ENCODE measurements around the gene PKD1.
"Not testable (repeated sequence)": the region's sequence is repeated elsewhere in the genome, so short reads cannot be mapped to it uniquely, and the experiment has no call there.

PKD1 gene

DNA sequence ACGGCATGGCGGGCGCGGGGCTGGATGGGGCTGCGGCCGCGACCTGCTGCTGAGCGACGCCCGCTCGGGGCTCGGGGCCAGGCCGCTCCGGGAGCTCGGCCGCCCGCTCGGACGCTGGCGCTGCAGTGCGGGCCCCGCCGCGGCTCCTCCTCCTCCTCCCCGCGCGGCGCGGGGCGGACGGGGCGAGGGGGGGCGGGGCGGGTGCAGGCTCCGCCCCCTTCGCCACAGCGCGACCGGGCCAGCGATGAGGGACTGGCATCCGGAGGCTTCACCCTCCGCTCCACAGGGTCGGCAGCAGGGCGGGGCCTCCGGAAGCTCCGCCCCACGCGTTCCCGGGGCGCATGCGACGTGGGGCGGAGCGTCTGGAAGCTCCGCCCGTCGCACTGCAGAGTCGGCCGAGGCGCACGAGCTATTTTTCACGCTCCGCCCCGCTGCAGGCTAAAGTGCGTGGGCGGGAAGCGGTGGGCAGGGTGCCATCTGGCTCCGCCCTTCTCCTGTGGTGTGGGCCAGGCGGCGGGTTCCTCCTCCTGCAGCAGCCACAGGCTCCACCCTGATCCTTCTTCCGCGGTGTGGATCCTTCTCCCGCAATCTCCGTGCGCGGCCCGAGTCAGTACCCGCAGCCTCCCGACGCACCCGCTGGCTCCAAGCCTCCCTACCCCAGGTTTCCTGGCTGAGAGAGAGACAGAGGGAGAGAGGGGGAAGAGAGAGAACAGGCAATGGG lies at the start of gene PKD1:
TSS of gene PKD1 (minus strand) at position 129 of the 721 bp plus-strand sequence. CDS start 209 bp downstream, outside the sequence.
- H3K4me3 ChIP-seq (ENCODE audit: low read depth in 1 of 2, low read length in 2 of 2); H3K36me3 ChIP-seq (ENCODE audit: insufficient read depth, low read length); H3K27me3 ChIP-seq (ENCODE audit: control insufficient read depth in 1 of 2, insufficient read depth in 2 of 2, low read length in 2 of 2); H3K4me1 ChIP-seq (ENCODE audit: insufficient read depth, low read length); H3K9me3 ChIP-seq (ENCODE audit: low read length); H3K9ac ChIP-seq (ENCODE audit: low read length): not testable (repeated sequence)
- peak within 1 kb of the TSS; percentile 52 for H3K27ac ChIP-seq (ENCODE audit: low read depth, low read length)

DNA sequence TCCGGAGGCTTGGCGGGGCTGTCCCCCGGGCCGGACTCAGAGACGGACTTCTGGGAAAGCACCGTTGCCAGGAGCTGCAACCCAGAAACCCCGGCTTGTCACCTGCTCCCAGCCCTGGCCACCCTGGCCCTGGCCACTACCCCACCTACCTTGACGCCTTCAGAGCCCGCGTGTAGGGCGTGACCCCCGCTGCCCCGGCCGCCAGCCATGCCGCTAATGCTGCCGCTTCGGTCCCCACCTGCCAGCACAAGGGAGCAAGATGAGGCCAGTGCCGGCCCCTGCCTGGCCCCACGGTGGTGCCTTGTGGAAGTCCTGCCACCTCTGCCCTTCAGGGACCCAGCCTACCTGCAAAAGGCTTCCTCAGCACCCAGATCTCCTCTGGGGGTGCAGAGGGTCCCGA lies 49.3 kb upstream of the PKD1 start:
- H3K4me1 ChIP-seq (ENCODE audit: insufficient read depth, low read length) = no peaks in the 10 kb centered on the region
- H3K4me3 ChIP-seq (ENCODE audit: low read depth in 1 of 2, low read length in 2 of 2) = no peak overlapping the region
- H3K36me3 ChIP-seq (ENCODE audit: insufficient read depth, low read length) = no peaks in the 10 kb centered on the region
- no peak overlapping the region for H3K27ac ChIP-seq (ENCODE audit: low read depth, low read length)
- no peak overlapping the region for H3K9ac ChIP-seq (ENCODE audit: low read length)
- no peaks in the 10 kb centered on the region for H3K9me3 ChIP-seq (ENCODE audit: low read length)
- no peaks in the 10 kb centered on the region for H3K27me3 ChIP-seq (ENCODE audit: control insufficient read depth in 1 of 2, insufficient read depth in 2 of 2, low read length in 2 of 2)

DNA sequence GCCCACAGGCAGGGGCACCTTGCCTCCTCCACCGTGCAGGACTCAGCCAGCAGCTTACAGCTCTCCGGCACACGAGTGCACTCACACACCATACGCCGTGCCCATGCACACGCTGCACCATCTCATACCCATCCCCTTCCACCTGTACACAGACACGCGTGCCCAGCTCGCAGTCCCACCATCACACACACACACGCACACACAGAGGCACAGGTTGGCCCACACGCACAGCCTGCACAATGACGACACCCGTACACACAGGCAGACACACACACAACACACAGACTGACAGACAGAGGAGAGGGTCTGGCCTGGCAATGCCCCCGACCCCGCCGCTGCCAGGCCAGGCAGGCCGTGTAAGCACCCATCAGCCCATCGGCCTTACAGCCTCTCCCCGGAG lies 48.6 kb upstream of the PKD1 start:
- H3K4me1 ChIP-seq (ENCODE audit: insufficient read depth, low read length) = no peaks in the 10 kb centered on the region
- no peaks in the 10 kb centered on the region for H3K36me3 ChIP-seq (ENCODE audit: insufficient read depth, low read length)
- no peaks in the 10 kb centered on the region for H3K9me3 ChIP-seq (ENCODE audit: low read length)
- no peak overlapping the region for H3K27ac ChIP-seq (ENCODE audit: low read depth, low read length)
- H3K27me3 ChIP-seq (ENCODE audit: control insufficient read depth in 1 of 2, insufficient read depth in 2 of 2, low read length in 2 of 2) = no peaks in the 10 kb centered on the region
- no peak overlapping the region for H3K4me3 ChIP-seq (ENCODE audit: low read depth in 1 of 2, low read length in 2 of 2)
- H3K9ac ChIP-seq (ENCODE audit: low read length) = no peak overlapping the region

DNA sequence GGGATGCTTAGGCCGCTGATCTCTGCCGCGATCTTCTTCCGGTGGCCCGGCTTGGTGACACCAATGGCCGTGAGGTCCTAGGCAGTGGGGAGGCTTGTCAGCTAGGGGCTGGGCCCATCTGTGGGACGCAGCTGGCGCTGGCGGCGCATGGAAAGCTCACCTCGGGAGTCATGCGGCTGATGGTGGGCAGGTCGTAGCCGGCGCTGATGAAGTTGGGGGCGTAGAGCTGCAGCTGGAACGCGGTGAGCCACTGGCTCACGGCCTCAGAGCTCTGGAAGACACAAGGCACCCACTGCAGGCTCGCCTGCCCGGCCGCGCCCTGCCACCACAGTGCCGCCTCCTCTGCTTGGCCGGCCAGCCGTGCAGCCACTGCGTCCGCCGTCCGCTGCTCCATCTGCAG lies 48.0 kb upstream of the PKD1 start:
- Histone ChIP-seq H3K36me3 (ENCODE audit: insufficient read depth, low read length) (no peaks in the 10 kb centered on the region), H3K27me3 (ENCODE audit: control insufficient read depth in 1 of 2, insufficient read depth in 2 of 2, low read length in 2 of 2) (no peaks in the 10 kb centered on the region), H3K27ac (ENCODE audit: low read depth, low read length) (no peak overlapping the region), H3K9ac (ENCODE audit: low read length) (no peak overlapping the region), H3K4me1 (ENCODE audit: insufficient read depth, low read length) (no peaks in the 10 kb centered on the region), H3K4me3 (ENCODE audit: low read depth in 1 of 2, low read length in 2 of 2) (no peak overlapping the region), H3K9me3 (ENCODE audit: low read length) (no peaks in the 10 kb centered on the region)

DNA sequence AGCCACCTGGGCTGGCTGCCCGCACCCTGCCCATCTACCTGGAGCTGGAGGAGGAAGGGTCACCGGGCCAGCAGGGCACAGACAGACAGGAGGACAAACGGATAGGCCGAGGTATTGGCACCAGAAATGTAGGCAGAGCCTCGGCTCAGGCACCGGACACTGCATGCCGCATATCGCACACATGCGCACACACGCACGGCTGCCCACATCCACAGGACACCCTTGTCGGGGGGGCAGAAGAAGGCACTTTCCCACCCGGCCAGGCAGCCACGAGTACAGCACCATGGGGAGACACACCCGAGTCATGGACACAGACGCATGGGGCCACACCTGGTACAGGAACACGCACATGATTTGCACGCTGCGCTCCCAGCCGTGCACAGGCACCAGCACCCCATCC lies 46.3 kb upstream of the PKD1 start:
- Histone ChIP-seq H3K36me3 (ENCODE audit: insufficient read depth, low read length) (no peaks in the 10 kb centered on the region), H3K4me1 (ENCODE audit: insufficient read depth, low read length) (no peaks in the 10 kb centered on the region), H3K27me3 (ENCODE audit: control insufficient read depth in 1 of 2, insufficient read depth in 2 of 2, low read length in 2 of 2) (no peaks in the 10 kb centered on the region), H3K9me3 (ENCODE audit: low read length) (no peaks in the 10 kb centered on the region), H3K9ac (ENCODE audit: low read length) (no peak overlapping the region), H3K4me3 (ENCODE audit: low read depth in 1 of 2, low read length in 2 of 2) (no peak overlapping the region), H3K27ac (ENCODE audit: low read depth, low read length) (no peak overlapping the region)

DNA sequence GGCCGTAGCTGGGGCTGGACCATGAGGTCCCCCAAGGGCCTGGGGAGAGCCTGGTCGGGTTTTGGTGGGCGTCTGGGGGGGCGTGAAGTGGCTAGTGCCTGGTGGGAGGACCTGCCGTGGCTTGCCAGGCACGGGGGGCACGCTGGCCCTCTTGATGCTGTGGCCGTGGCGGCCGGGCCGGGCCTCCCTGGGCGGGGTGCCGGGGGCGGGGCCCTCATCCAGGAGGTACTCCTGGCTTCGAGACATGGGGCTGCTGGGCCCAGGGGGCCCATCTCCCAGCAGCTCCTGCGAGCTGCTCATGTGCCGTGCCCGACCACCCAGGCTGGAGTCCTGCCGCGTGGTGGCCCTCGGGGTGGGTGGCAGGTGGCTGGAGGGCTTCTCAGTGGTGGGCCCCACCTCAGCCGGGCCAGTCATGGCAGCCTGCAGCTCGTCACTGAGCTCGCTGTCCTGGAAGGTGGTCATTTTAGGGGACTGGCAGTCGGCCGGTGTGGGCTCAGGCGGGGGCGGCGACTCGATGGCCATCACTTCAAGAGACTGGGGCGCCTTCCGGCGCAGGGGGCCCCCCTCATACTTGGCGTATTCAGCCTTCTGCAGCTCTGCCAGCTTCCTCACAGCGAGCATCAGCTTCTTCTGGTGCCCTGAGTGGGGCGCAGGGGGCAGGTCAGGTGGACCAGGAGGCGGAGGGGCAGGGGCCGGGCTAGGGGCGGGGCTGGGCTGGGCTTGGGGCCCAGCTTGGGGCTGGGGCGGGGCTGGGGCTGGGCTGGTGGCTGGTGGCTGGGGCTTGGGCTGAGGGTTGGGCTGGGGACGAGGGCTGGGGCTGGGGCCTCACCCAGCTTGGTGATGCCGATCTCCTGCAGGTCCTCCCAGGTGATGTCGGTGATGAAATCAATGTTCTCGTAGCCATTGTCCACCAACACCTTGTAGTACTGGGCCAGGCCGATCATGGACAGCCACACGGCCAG lies 45.5 kb upstream of the PKD1 start:
- peaks cover 2% of the 10 kb centered on the region for H3K36me3 ChIP-seq (ENCODE audit: insufficient read depth, low read length)
- no peak overlapping the region for H3K27ac ChIP-seq (ENCODE audit: low read depth, low read length)
- no peaks in the 10 kb centered on the region for H3K27me3 ChIP-seq (ENCODE audit: control insufficient read depth in 1 of 2, insufficient read depth in 2 of 2, low read length in 2 of 2)
- no peaks in the 10 kb centered on the region for H3K4me1 ChIP-seq (ENCODE audit: insufficient read depth, low read length)
- no peaks in the 10 kb centered on the region for H3K9me3 ChIP-seq (ENCODE audit: low read length)
- no peak overlapping the region for H3K9ac ChIP-seq (ENCODE audit: low read length)
- no peak overlapping the region for H3K4me3 ChIP-seq (ENCODE audit: low read depth in 1 of 2, low read length in 2 of 2)

DNA sequence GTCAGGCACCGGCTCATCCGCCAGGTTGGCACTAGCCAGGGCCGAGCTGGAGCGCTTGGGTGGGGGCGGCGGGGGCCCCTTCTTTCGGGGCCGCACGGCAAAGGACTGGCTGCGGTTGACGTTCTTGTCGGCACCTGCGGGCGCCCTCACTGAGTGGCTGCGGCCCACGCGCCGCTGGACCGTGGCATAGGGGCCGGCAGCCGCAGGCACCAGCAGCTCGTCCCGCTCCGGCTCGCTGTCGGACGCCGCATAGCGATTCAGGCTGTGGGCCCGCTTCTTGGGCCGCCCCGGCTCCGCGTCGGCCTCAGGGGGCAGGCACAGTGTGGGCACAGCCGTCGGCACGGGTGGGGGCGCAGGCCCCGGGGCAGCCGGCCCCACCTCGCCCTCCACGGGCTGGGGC lies 44.8 kb upstream of the PKD1 start:
- Histone ChIP-seq H3K9me3 (ENCODE audit: low read length) (no peaks in the 10 kb centered on the region), H3K4me3 (ENCODE audit: low read depth in 1 of 2, low read length in 2 of 2) (no peak overlapping the region), H3K4me1 (ENCODE audit: insufficient read depth, low read length) (no peaks in the 10 kb centered on the region), H3K27ac (ENCODE audit: low read depth, low read length) (no peak overlapping the region), H3K36me3 (ENCODE audit: insufficient read depth, low read length) (peaks cover 10% of the 10 kb centered on the region), H3K9ac (ENCODE audit: low read length) (no peak overlapping the region), H3K27me3 (ENCODE audit: control insufficient read depth in 1 of 2, insufficient read depth in 2 of 2, low read length in 2 of 2) (no peaks in the 10 kb centered on the region)

DNA sequence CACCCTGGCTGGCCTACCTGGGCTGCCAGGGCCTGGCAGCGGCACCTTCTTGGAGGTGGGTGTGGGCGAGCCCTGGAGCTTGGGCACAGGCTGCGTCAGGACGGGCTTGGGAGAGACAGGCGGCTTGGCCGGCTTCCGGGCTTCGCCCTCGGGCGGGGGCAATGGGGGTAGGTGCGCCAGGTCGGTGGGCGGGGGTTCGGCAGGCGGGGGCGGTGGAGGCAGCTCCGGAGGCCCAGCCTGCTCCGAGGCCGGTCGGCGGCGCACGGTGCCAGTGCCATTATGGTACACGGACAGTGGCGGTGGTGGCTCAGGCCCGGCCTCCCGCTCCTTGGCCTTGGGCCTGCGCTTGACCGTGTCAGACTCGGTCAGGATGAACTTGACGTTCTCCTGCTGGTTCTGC lies 43.9 kb upstream of the PKD1 start:
- H3K36me3 ChIP-seq (ENCODE audit: insufficient read depth, low read length) = peaks cover 19% of the 10 kb centered on the region
- no peaks in the 10 kb centered on the region for H3K9me3 ChIP-seq (ENCODE audit: low read length)
- H3K9ac ChIP-seq (ENCODE audit: low read length) = no peak overlapping the region
- no peaks in the 10 kb centered on the region for H3K4me1 ChIP-seq (ENCODE audit: insufficient read depth, low read length)
- no peak overlapping the region for H3K27ac ChIP-seq (ENCODE audit: low read depth, low read length)
- H3K27me3 ChIP-seq (ENCODE audit: control insufficient read depth in 1 of 2, insufficient read depth in 2 of 2, low read length in 2 of 2) = no peaks in the 10 kb centered on the region
- no peak overlapping the region for H3K4me3 ChIP-seq (ENCODE audit: low read depth in 1 of 2, low read length in 2 of 2)

DNA sequence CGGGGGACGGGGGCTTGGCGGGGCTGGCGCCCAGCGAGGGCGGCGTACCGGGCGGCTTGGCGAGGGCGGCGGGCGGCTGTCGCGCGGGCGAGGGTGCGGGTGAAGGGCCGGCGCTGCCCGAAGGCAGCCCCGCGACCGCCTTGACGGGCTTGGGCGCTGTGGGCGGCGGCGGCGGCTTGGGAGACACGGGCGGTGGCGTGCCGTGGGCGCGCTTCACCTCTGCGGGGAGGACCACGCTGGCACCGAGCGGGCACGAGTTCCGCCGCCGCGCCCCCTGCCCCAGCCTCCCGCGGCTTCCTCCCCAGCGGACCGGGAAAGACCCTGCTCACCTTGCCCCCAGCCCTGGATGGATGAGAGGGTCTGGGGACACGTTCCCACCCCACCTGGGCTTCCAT lies 43.4 kb upstream of the PKD1 start:
- no peak overlapping the region for H3K9ac ChIP-seq (ENCODE audit: low read length)
- H3K4me1 ChIP-seq (ENCODE audit: insufficient read depth, low read length) = no peaks in the 10 kb centered on the region
- H3K27ac ChIP-seq (ENCODE audit: low read depth, low read length) = no peak overlapping the region
- peaks cover 23% of the 10 kb centered on the region for H3K36me3 ChIP-seq (ENCODE audit: insufficient read depth, low read length)
- no peak overlapping the region for H3K4me3 ChIP-seq (ENCODE audit: low read depth in 1 of 2, low read length in 2 of 2)
- H3K9me3 ChIP-seq (ENCODE audit: low read length) = no peaks in the 10 kb centered on the region
- no peaks in the 10 kb centered on the region for H3K27me3 ChIP-seq (ENCODE audit: control insufficient read depth in 1 of 2, insufficient read depth in 2 of 2, low read length in 2 of 2)

DNA sequence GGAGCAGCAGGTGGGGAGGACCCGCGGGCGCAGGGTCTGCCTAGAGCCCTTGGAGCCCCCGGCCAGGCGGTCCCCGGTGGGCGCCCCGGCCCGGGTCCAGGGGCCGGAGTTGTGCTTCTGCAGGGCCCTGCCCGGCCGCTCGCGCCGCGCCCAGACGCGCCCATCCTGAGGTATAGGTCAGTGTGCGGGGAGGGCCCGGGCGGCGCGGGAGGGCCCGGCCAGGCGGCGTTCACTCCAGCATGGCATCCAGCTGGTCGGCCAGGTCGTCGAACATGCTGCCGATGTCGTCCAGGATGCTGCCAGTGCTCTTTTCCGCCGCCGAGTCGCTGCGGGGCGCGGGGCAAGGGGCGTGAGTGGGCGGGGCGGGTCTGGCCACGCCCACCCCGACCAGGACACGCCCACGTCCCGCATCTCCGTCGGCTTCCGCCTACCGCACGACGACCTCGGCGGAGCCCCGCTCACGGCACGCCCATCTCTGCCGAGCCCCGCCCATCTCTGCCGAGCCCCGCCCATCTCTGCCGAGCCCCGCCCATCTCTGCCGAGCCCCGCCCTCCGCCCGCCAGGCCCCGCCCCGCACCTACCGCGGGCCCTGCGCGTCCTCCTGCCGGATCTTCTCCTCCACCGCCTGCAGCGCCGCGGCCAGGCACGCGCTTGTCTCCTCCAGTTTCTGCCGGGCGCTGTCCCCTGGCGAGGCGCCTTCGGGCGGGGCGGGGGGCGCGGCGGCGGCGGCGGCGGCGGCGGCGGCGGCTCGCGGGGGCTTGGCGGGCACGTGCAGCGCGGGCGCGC lies 42.8 kb upstream of the PKD1 start:
- H3K4me1 ChIP-seq (ENCODE audit: insufficient read depth, low read length) = no peaks in the 10 kb centered on the region
- H3K27ac ChIP-seq (ENCODE audit: low read depth, low read length) = no peak overlapping the region
- H3K4me3 ChIP-seq (ENCODE audit: low read depth in 1 of 2, low read length in 2 of 2) = no peak overlapping the region
- H3K9me3 ChIP-seq (ENCODE audit: low read length) = no peaks in the 10 kb centered on the region
- no peak overlapping the region for H3K9ac ChIP-seq (ENCODE audit: low read length)
- H3K27me3 ChIP-seq (ENCODE audit: control insufficient read depth in 1 of 2, insufficient read depth in 2 of 2, low read length in 2 of 2) = no peaks in the 10 kb centered on the region
- H3K36me3 ChIP-seq (ENCODE audit: insufficient read depth, low read length) = peaks cover 26% of the 10 kb centered on the region

DNA sequence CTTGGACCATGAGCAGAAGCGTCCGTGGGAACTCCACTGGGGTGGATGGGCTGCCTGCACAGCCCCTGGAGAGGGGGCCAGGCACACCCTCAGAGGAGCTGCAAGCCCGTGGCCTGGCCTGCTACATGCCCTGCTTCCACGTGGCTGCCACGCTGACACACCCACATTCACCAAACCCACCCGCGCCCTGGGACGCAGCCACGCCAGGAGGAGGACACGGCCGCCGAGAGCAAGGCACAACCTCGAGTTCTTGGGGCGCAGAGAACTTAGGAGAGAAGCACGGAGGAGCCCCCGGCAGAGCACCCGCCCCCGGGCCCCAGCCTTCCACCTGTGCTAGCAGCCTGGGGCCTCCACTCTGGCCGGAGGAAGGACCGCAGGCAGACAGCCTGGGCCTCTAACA lies 41.9 kb upstream of the PKD1 start:
- no peaks in the 10 kb centered on the region for H3K27me3 ChIP-seq (ENCODE audit: control insufficient read depth in 1 of 2, insufficient read depth in 2 of 2, low read length in 2 of 2)
- H3K27ac ChIP-seq (ENCODE audit: low read depth, low read length) = no peak overlapping the region
- H3K9ac ChIP-seq (ENCODE audit: low read length) = no peak overlapping the region
- peaks cover 33% of the 10 kb centered on the region for H3K36me3 ChIP-seq (ENCODE audit: insufficient read depth, low read length)
- H3K9me3 ChIP-seq (ENCODE audit: low read length) = no peaks in the 10 kb centered on the region
- H3K4me1 ChIP-seq (ENCODE audit: insufficient read depth, low read length) = no peaks in the 10 kb centered on the region
- H3K4me3 ChIP-seq (ENCODE audit: low read depth in 1 of 2, low read length in 2 of 2) = no peak overlapping the region

All from muscle layer of colon (tissue), 2 donors.